RKO (cell line): ENCODE measurements around the gene GOLGA6B.
"Not testable (repeated sequence)": the region's sequence is repeated elsewhere in the genome, so short reads cannot be mapped to it uniquely, and the experiment has no call there.

ENCODE experiments used
- DNase-seq: peaks from one replicate; pipeline ENCODE4 v3.0.0-alpha.2; 2016; ENCODE audit warnings: low spot score

Gene GOLGA6B

GRCh38 chr15:72654397-72654796, at the start of gene GOLGA6B:
TSS of gene GOLGA6B (plus strand) at chr15:72654697. CDS start at chr15:72654738, 41 bp downstream.
- not testable (repeated sequence) for DNase-seq

GRCh38 chr15:72604794-72605193, 49.7 kb upstream of the GOLGA6B start:
- no peak for DNase-seq

- not testable (repeated sequence) for DNase-seq
Observed at GRCh38 chr15:72608084-72608483, 46.4 kb upstream of the GOLGA6B start.

GRCh38 chr15:72609862-72610261, 44.6 kb upstream of the GOLGA6B start:
- DNase-seq: no peak

- not testable (repeated sequence) for DNase-seq
Observed at GRCh38 chr15:72612324-72612723, 42.2 kb upstream of the GOLGA6B start.

GRCh38 chr15:72614810-72615532, 39.5 kb upstream of the GOLGA6B start:
- DNase-seq: no peak

GRCh38 chr15:72615533-72616233, 38.8 kb upstream of the GOLGA6B start:
- not testable (repeated sequence) for DNase-seq

- no peak for DNase-seq
Observed at GRCh38 chr15:72616491-72617210, 37.8 kb upstream of the GOLGA6B start.

- not testable (repeated sequence) for DNase-seq
Observed at GRCh38 chr15:72623854-72624253, 30.6 kb upstream of the GOLGA6B start.

GRCh38 chr15:72626153-72626552, 28.3 kb upstream of the GOLGA6B start:
- not testable (repeated sequence) for DNase-seq

- not testable (repeated sequence) for DNase-seq
Observed at GRCh38 chr15:72628249-72629067, 26.0 kb upstream of the GOLGA6B start.

- not testable (repeated sequence) for DNase-seq
Observed at GRCh38 chr15:72629068-72629570, 25.4 kb upstream of the GOLGA6B start.

- DNase-seq: peak; percentile 81
Observed at GRCh38 chr15:72636519-72637282, 17.8 kb upstream of the GOLGA6B start.

GRCh38 chr15:72639759-72640483, 14.6 kb upstream of the GOLGA6B start:
- DNase-seq: not testable (repeated sequence)

GRCh38 chr15:72642271-72642670, 12.2 kb upstream of the GOLGA6B start:
- DNase-seq: not testable (repeated sequence)

GRCh38 chr15:72648631-72649253, 5.8 kb upstream of the GOLGA6B start:
- DNase-seq: not testable (repeated sequence)

- DNase-seq: not testable (repeated sequence)
Observed at GRCh38 chr15:72656014-72656413, 1.5 kb downstream of the GOLGA6B start.

- not testable (repeated sequence) for DNase-seq
Observed at GRCh38 chr15:72661081-72661480, 6.6 kb downstream of the GOLGA6B start.

- not testable (repeated sequence) for DNase-seq
Observed at GRCh38 chr15:72663931-72664330, 9.4 kb downstream of the GOLGA6B start.
